DMS114 treated with DMSO at 0.1 percent for 48 hours (cell line): ENCODE measurements around the gene APBB2.
A peak's percentile ranks its signal among the peaks of the same experiment; 100 is the strongest.

Experiments
- DNase-seq: peaks from one replicate; lab custom pipeline; 2025; ENCODE audit not compliant: unreplicated experiment; lab: John Stamatoyannopoulos, UW

The APBB2 gene

DNA sequence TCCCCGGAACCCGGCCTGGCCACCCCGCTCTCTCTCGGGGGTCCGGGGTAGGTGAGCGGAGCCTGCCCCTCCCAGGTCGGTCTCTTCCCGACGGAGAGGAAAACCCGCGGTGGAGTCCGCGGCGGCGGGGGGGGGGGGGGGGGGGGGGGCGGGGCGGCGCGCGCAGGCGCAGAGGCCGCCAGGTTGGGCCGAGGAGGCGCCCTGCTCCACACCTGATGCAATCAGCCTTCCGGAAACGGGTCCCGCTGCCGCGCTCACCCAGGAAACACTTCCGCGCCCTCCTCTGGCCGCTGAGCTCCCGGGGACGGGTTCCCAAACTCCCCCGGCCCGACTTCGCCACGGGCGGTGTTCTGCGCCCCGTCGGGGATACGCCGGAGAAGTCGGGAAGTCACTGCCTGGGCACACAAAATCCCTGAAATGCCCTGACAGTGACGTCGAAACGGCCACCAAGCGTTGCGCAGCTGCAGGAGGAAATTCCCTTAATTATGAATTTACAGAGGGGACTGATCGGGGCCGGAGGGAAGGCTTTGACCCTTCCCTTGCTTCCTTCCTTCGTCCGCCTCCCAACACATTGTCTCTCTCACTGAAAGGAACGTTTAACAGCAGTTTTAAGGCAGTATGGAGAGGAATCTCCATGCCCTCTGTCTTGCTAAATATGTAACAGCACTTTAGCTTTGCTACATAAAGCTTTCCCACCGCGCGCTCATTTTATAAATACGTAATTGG, 2.1 kb upstream of the APBB2 start:
- peak; percentile 41 for DNase-seq

- DNase-seq: no peak
These were observed 1.6 kb upstream of the APBB2 start for GRCh38 chr4:41215969-41216293.

DNA sequence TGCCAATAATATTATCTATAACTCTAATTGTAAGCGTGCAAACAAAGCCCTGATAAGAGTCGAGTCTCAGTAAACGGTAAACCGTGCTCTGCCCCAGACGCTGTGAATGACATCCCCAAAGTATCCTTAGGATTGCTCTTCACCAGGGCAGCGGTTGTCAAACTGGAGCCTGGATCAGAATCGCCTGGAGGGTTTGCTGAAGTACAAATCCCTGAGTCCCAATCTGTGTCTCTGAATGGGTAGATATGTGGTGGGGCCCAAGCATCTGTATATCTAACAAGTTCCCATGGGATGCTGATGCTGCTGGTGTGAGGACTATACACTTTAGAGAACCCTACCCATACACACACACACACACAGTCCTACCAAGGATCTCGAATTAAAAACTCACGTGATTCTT, 813 bp upstream of the APBB2 start:
- DNase-seq: no peak

GRCh38 chr4:41214825-41215146, 444 bp upstream of the APBB2 start:
- no peak for DNase-seq

GRCh38 chr4:41213625-41214135, 662 bp downstream of the APBB2 start:
- no peak for DNase-seq

- no peak for DNase-seq
These were observed 1.6 kb downstream of the APBB2 start for GRCh38 chr4:41212616-41213203.

DNA sequence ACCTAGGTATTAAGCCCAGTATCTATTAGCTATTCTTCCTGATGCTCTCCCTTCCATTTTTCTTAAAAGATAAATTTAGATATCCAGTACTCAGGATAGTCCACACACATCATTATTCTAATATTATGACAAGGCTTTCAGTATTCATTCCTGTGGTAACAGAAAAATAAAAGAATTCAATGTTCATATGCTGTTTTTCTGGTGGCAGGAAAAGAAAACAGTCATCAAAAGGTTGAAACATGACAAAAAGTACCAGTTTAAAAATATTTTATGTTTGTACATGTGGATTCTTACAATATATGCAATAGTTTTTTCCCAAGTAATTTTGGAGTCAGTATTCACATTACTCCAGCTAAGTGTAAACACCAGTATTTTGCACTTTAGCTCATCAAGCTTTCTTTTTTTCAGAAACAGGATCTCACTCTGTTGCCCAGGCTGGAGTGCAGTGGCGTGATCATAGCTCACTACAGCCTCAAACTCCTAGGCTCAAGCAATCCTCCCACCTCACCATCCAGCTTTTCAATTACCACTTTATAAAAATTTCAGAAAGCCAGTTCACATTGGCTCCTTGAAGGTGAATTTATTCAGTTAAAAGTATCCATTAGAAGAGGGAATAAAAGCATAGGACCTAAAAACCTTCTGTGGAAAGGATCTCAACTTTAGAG, 2.3 kb downstream of the APBB2 start:
- DNase-seq: no peak

GRCh38 chr4:41209901-41210300, 4.4 kb downstream of the APBB2 start:
- DNase-seq: no peak

- no peak for DNase-seq
These were observed 5.2 kb downstream of the APBB2 start for GRCh38 chr4:41209187-41209586.

DNA sequence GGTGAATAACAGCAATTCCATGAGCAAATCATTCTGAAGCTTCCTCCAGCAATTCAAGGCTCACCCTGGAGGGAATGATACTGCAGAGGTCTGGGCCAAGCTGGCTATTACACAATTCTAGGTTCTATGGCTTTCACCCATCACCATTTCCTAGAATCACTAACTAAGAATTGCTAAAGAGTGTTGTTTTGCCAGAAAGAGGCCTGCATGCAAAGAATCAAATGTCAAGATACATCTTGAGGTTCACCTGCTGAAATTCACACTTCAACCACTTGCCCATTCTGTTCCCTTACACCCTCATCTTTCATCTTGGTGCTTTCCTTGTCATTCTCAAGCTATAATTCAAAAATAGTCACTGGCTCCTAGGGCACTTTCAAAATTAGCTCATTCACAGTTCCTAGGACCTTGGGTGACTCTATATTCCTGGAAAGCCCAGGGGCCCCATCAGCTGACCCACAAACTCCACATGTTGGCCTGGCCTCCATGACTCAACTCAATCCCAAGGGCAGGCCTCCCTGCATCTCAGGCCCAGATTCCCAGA, 7.0 kb downstream of the APBB2 start:
- DNase-seq: no peak

DNA sequence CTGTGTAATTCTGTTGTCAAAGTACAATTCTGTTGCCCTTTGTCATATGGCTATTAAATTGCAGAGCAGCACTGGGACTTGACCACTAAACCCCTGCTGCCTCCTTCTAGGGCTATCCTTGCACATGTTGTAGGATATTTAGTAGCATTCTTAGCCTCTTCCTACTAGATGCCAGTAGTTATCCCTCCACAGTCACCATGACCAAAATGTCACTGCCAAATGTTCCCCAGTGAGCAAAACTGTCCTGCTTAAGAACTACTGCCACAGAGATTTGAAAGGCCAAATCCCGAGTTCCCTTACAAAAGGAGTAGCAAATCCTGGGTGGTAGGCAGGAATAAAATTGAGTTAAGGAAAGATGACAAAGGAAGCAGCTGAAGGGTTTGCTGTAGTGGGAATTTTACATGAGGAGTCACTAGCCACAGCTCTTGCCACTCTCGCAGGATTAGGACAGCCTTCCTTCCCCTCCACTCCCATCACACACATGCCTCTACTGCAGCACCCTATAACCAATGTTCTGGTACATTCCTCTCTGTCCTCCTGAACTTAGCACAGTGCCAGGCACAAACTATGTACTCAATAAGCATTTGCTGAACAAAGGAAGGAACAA, 8.4 kb downstream of the APBB2 start:
- no peak for DNase-seq

DNA sequence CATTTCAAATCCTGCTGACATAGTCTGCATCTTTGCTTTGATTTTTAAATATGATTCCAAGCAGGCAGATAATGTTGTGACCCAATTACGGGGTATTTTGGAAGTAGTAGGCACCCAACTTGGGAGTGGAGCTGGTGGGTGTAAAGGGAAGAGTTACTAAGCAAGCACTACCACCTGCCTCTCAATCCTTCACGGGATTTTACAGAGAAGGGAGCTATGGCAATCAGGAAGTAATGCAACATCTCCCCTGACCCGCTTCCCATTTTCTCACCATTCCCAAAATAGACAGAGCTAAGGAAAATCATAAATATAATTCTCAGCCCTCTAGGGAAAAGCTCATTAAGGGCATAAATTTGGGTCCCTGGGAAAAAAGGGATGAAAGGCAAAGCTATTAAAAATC, 9.2 kb downstream of the APBB2 start:
- no peak for DNase-seq

DNA sequence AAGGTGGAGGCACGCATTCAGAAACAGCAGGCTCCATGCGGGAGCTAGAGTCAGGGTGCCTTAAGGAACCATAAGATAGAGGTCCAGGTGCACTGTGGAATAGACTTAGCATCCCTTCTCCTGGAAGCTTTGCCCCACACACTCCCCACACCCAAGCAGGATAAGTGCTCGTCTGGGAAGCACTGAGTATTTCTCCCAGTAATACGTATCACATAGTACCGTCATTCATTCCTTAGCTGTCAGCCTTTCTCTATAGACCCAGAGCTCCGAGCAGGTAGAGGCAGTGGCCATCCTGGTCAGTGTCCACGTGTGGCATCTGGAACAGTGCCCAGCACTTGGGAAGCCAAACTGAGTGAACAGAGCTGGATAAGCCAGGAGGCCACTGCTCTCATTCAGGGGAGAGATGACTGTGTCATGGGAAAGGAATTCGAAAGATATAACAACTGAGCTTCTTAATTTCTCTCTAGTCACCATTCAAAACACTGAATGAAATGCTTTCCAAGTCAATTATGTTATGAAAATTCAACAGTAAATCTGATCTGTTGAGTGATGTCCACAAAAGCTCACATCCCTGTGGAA, 9.9 kb downstream of the APBB2 start:
- no peak for DNase-seq

- no peak for DNase-seq
These were observed 10.5 kb downstream of the APBB2 start for GRCh38 chr4:41203841-41204240.

GRCh38 chr4:41202820-41203568, 11.3 kb downstream of the APBB2 start:
- no peak for DNase-seq

DNA sequence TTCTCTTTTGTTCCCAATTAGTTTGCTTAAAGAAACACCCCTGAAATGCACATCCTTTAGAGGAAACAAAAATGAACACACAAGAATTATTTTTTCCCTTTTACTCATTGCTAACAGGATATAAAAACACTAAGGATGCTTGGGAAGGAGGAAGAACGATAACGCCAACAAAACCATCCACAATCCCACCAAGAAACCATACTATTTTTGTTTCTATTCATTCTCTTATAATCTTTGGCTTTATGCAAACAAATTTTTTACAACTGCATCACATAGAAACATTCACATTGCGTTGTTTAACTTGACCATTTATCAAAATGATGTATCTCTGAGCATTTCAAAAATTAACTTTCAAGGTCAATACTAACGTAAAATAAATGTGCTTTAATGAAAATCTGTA, 12.0 kb downstream of the APBB2 start:
- DNase-seq: no peak

GRCh38 chr4:41200486-41201017, 13.8 kb downstream of the APBB2 start:
- no peak for DNase-seq

GRCh38 chr4:41199788-41200187, 14.6 kb downstream of the APBB2 start:
- DNase-seq: no peak

- DNase-seq: no peak
These were observed 16.3 kb downstream of the APBB2 start for GRCh38 chr4:41197996-41198395.

- DNase-seq: no peak
These were observed 16.8 kb downstream of the APBB2 start for GRCh38 chr4:41197495-41197894.
